Omental fat pad (tissue), 4 donors: Measurements from ENCODE around the gene PRMT3. TPM values are rescaled to one million over a fixed set of nuclear protein-coding genes. Genes with fewer than 3 reads are reported as not detected.

Source experiments
- ATAC-seq: fragments of 150-250 bp; one replicate; pipeline ENCODE4 v1.9.1; 2016; ENCODE audit warnings: mild to moderate bottlenecking, moderate library complexity; ENCODE audit not compliant: low FRiP score
- DNase-seq: peaks from one replicate; pipeline ENCODE4 v3.0.0-alpha.2; 2019; ENCODE audit warnings: low spot score
- CTCF ChIP-seq, 3 donors: fragments of 450-650 bp; IDR thresholded peaks; one replicate each; pipeline ENCODE4 v1.5.1; 2016 to 2017; ENCODE audit warnings: antibody characterized with exemption in 3 of 3, mild to moderate bottlenecking in 3 of 3, moderate library complexity in 2 of 3
- total RNA-seq, 4 donors: library from RNA; depleted of rRNA; stranded (reverse); fragments of >200 nt; gene quantifications; one replicate each; pipeline ENCODE4 v1.1.0, GENCODE V29; 2016

The PRMT3 gene
- total RNA-seq, 4 donors from 2014 or later, result 13.8 to 21.0 (median 16.0) TPM

- DNase-seq (no peak), ATAC-seq (no peak)
- no peak for TF ChIP-seq CTCF (IDR thresholded peaks at IDR 0.05)
These were observed 32.0 kb upstream of the PRMT3 start for GRCh38 chr11:20355221-20356219.

DNA sequence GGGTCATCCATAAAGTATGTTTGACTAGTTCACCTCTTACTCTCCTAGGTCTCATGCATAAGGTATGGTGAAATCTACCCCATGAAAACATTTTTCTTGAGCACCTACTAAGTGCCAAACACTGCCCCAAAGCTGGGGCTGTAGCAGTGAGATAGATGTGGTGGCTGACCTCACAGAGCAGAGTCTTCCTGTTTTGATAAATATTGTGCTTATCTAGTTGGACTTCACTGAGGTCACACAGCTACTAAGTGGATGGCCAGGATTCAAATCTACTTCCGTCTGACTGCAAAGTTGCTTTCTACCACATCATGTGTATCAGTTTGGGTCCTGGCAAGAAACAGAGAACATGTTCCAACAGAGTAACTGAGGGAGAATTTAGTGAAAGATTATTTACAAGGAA is 30.4 kb upstream of the PRMT3 start:
- no peak for ATAC-seq
- no peak for TF ChIP-seq CTCF (IDR thresholded peaks at IDR 0.05)
- DNase-seq, result no peak

- DNase-seq, result no peak
- TF ChIP-seq CTCF (IDR thresholded peaks at IDR 0.05), result no peak
- no peak for ATAC-seq
These were observed 26.9 kb upstream of the PRMT3 start for GRCh38 chr11:20360650-20361049.

DNA sequence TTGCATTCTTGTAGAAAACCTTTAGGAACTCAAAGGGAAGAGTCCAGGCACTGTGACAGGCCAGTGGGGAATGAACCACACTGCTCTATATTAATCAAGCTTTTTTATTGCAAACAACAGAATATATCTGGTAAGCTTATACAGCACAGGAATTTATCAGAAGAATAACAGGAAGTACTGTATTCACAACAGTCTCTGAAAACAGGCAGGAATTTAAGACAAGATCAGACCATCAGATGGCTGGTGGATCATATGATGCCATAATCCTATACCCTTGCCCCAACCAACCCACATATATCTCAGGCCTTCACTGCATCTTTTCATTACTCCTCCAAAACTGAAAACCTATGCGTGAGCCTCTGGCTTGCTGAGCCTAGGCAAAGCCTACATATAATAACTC is 25.0 kb upstream of the PRMT3 start:
- DNase-seq (no peak), ATAC-seq (no peak)
- no peak for TF ChIP-seq CTCF (IDR thresholded peaks at IDR 0.05)

GRCh38 chr11:20363149-20363499 is 24.4 kb upstream of the PRMT3 start:
- no peak for TF ChIP-seq CTCF (IDR thresholded peaks at IDR 0.05)
- DNase-seq (no peak), ATAC-seq (no peak)

DNA sequence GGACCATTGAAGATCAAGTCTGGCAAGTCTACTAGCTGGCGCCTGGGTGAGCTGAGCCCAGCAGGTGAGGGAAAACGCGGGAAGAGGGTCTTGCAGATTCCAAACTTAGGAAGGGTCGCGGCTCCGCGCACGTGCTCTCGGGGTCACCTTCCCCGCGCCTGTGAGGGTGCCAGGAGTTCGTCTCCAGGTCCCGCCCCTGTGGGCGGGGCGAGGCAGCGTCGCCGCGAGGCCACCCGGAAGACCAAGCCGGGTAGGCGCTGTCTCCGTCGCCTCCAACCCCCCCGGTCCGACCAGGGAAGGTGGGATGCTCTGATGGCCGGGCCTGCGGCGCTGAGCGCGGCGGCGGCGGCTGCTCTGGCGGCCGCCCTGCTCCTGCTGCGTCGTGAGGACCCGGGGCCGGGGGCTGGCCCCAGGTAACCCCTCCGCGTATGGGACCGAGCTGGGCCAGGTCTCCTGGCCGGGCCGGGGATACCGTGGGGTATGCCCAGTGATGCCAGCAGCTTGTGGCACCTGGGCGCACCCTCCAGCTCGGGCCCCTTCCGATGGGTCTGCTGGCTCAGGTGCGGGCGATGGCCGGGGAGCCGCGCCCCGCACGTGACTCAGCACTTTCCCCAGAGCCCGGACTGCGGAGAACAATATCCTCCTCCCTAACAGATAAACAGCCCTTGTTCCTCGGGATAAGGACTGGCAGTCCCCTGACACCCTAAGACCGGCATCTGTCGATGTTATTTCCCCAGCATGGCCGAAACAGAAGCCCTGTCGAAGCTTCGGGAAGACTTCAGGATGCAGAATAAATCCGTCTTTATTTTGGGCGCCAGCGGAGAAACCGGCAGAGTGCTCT is 23.8 kb upstream of the PRMT3 start, which contains the start of gene HTATIP2:
HTATIP2 (plus strand) TSS at position 215 of the 841 bp plus-strand sequence; CDS start at position 739, 524 bp downstream.
- ATAC-seq (peak; percentile 74), DNase-seq (no peak)
- TF ChIP-seq CTCF (IDR thresholded peaks at IDR 0.05), result no peak
